Fibroblast of skin of left quadriceps (primary cell): ENCODE data around the gene TRPM1.
A peak's percentile ranks its signal among the peaks of the same experiment; 100 is the strongest.

Experiments
- DNase-seq, 2 experiments: peaks; one replicate each; pipeline ENCODE4 v3.0.0-alpha.2; 2013; ENCODE audit warnings: low read depth in 2 of 2

Gene TRPM1

DNA sequence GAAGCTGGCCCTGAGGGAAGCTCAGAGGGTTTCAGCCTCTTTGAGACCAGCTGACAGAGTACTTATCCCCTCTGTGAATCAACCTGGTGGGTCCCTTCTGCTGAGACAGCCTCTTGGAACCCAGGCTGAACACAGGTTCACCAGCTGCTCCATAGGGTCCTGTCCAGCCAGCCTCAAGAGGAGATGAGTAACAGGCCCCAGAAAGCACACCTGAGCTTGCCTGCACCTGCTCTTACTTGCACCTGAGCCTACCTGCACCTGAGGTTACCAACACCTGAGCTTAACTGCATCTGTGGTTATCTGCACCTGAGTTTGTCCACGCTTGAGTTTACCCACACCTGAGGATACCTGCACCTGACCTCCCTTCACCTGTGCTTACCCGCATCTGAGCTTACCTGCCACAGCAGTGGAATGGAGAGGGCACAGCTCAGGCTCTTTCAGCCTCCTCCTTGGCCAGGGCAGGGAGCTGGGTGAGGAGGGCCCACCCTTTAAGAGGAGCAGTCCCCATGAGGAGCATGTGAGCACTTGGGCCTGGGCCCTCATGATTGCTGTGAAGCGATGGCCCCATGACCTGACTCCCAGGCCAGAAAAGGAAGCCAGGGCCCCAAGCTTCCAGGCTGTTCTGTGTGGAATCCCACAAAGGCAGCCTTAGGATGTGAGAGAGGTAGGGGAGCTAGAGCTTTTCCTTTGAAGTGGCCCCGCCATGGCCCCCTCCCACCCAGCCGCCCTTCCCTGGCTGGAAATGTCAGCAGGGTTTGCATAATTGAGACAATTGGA, at the start of gene TRPM1:
TRPM1 (minus strand) TSS at position 464 of the 777 bp plus-strand sequence. CDS start 20,370 bp downstream, outside the sequence.
- no peak for DNase-seq

DNA sequence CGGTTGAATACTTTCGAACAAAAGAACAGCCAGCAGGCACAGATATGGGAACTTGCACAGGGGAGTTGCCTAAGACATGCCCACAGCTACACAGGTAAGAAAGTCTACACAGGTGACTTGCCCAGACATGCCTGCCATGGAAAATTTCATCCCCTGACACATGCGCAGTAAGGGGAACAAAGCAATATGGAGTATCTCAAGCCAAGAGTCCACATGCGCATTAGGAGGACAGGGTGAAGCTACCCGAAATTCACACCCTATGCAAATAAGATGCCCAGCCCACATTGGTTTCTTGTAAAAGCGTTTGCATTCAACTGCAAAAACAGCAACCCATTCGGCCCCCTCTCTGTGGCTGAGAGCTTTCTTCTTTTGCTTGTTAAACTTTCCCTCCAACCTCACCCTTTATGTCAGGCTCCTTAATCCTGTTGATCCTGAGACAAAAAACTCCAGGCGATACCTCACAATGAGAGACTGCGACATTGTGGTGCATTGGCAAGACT, 49.3 kb upstream of the TRPM1 start:
- DNase-seq = no peak

DNA sequence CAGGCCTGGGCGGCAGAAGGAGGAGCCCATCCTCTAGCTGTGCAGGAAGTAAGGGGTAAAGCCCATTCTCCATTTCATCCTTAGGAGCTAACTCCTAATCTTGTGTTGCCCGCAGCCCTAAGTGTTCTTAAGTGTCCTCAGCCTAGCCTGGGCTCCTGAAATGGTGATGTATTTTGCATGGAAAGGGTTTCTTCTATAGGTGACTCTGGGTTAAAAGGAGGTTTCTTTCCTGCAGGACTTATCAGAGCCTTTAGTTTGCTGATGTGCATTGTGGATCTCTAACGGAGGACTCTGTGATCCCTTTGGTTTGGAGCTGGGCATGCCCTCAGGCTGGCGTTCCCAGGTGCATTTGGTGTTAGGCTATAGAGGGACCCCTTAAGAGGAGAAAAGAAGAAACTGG, 48.5 kb upstream of the TRPM1 start:
- DNase-seq = no peak

DNA sequence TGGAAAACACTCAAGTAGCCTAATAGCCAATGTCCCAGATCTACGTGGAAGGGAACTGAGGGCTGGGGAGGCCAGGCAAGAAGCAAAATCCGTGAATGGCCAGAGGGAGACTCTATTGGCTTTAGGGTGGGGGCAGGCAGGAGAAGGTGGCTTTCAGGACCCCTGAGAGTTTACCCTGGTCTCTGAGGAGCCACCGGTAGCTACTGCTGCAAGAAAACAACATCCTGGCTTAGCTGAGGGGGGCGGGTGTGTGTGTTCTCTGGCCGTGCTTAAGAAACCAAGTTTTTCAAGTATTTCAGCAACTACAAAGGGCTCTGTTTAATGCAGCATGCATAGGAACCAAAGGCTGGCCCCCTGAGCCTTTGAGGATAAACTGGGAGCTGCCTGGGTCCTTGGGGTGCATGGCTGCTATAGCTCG, 47.6 kb upstream of the TRPM1 start:
- DNase-seq = no peak

DNA sequence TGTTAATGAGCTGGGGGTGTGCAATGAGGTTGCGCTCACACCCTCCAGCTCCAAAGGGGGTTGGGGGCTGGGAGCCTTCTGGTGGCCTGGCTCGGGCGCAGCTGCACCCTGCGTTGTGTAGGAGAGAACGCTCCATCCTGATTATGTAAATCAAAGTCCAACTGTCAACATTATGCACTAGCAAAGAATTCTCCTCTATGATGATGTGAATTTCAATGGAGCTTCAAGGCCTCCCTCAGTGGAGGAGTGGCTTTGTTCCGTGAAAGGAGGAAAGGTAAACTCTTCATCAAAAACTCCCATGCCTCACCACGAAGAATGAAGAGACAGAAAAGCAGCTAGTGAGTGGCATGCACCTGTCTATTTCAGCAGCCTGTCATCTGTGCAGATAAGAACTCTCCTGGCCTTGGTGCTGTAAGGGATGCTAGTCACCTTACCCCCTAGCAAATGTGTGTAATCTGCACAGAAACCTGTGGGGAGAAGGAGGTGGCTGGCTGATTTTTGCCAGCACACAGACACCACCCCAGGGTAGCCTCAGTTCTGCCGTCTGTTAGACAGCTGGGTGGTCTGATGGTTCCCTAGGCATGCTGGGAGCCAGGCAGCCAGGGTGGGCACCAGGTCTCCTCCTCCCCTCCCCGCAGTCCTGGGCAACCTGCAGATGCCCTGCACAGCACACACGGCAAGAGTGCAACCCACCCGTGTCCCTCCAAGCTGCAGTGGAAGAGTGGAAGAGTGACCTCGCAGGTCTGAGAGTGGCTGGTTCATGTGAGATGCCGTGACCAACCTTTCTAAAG, 47.0 kb upstream of the TRPM1 start:
- no peak for DNase-seq

DNA sequence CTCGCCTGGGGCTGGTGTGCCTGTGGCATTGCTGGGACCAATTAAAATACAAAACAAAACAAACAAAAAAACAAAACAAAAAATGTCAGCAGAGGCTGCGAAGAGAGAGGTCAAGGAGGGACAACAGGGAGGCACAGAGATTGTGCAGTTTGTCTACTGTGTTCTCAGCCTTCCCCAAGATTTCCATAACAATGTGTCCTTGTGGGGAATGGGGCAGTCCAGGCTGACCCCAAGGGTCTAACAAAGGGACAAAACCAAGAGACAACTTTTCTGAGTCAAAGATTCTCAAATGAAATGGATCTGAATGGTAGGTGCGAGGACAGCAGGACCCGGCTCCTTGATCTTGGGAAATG, 46.4 kb upstream of the TRPM1 start:
- DNase-seq = no peak

DNA sequence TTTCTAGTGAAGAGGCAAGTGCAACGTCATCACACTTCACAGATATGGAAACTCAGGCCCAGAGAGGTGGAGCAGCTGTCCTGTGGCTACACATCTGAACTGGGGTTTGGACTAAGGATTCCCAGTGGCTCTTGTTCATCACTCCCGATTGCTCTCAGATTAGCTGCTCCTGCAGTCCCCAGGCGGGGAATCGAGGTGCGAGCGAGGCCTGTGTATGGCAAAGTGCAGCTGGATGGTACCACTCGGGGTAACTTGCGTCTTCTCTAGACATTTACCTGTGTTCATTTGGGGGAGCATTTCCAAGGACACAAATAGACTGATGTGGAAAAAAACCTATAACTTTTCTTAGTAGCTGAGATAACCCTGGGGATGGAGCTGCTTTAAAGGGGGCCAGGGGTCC, 45.9 kb upstream of the TRPM1 start:
- no peak for DNase-seq

DNA sequence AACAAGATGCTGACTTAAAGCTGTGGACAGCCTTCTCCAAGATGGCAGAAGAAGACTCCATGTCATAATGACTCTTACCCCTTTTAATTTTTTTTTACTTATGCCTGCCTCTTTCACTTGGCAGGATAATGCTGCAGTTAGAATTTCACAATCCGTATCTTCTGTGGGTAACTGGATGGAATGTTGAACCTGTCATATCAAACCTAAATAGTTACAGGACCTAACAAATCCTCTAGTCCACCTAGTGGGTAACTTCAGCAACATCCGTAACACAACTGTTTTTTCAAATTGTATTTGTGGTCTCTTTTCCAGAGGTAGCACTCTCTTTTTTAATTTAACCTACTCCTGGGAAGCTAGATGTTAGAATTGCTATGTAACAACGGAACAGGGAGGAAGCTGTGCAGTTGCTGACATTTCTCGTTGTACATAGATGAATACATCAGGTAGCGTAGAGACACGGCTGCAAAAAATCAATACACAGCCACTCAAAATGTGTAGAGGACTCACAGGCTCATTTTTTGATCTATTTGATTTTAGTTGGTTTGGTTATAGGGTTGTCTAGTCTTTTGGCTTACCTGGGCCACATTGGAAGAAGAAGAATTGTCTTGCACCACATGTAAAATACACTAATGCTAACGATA, 43.9 kb upstream of the TRPM1 start:
- DNase-seq = peak; percentile 2 to 4

DNA sequence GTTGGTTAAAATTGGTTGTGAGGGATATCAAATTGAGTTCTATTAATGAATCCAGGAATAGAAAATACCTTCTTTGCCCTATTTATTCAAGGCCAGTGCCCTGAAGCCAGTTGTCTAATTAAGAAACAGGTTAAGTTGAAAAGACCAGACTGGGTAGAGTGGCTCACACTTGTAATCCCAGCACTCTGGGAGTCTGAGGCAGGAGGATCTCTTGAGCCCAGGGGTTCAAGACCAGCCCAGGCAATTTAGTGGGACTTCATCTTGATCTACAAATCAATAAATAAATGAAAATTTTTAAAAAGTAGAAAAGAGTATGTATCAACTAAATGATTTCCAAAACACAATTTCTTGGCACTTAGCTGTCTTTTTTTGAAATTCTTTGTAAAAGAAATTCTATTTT, 40.3 kb upstream of the TRPM1 start:
- no peak for DNase-seq

DNA sequence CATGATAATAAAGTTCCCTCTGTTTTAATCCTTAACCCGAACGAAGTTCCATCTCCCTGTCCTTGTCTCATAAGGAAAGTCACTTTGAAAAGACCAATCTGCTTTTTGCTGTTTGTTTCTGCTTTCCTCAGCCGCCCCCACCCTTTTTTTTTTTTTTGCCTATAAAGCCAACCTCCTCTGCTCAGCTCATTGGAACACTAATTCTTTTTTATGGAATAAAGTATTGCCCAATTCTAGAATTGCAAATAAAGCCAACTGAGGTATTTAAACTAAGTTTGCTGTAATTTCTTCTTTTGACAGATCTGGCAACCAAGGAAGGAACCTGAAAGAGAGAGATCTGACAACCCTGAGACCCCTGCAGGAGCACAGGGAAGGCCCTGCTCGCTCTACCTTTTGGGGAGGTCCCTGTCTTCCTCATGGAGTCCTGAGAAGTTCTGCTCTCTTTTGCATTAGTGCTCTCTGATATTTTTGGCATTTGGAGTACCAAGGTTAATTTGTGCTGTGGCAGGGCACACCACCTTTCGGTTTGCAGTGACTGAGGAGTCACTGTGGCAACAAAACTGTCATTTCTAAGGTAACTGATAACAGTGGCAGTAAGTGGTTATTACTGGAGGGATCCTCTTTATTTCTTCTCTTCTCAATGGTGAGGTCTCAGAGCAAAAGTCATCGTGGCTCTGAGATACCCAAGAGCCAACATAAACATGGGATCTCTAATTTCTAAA, 35.2 kb upstream of the TRPM1 start:
- DNase-seq = no peak

DNA sequence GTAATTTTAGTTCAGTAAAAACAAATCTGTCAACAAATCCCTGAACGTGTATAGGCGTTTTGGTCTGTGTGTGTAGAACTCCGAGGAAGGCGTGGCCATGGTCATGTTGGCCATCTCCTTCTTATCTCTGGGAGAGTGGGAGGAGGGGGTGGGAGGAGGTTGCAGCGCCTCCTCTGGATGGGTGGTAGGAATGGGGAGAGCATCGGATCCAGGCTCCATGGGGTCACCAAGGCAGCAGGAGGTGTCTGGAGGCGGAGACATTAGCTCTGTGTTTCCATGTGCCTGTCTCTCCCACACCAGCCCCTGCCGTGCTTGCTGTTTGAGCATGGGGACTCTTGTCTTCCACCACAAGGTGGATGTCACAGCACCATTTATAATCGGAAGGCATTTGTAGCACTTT, 34.5 kb upstream of the TRPM1 start:
- no peak for DNase-seq

DNA sequence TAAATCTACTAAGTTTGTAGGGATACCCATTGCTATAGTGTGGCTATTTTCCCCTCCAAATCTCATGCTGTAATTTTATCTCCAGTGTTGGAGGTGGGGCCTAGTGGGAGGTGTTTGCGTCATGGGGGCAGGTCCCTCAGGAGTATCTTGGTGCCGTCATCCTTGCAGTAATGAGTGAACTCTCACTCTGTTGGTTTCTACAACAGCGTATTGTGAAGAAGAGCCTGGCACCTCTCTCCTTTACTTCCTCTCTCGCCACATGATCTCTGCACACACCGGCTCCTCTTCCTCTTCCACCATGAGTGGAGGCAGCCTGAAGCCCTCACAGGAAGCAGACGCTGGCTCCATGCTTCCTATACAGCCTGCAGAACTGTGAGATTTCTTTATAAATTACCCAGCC, 34.0 kb upstream of the TRPM1 start:
- no peak for DNase-seq

DNA sequence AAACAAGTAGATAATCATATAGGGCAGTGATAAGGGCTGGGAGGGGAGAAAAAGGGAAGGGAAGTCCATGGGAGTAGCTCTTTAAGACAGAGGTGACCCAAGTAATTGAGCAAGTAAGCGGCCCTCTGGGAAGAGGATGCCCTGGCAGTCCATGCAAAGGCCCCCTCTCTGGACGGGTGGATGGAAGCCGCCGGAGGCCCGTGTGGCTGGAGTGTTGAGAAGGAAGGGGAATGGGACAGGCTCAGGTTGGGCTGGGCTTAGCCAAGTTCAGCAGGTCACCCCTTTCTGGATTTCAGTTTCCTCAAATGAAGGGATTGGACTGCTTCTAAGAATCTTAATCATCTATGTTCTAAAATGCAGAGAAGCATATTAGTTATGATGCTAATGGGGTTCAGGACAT, 32.4 kb upstream of the TRPM1 start:
- DNase-seq = no peak

DNA sequence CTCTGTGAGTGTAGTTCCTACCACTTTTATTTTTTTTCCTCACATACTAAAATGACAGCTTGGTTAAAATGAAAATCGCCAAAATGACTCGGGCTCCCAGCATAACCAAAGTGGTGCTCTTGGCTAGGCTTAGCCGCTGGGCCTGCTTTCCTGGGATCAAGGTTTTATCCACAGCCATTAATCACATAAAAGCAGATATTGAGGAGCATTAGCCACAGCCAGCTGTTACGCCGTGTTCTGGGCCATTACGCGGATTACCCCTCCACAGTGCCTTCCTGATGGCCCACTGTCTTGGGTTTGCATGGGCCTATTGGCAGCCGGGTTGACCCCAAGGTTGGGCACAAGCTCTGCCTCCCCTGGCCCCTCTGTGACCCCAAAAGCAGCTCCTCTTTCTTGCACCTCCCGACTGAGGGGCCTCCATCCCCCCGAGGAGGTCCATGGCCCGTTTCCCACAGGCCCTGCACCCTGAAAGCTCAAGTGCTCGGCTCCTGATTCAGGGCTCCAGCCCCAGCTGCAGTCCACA, 30.4 kb upstream of the TRPM1 start:
- DNase-seq = no peak

DNA sequence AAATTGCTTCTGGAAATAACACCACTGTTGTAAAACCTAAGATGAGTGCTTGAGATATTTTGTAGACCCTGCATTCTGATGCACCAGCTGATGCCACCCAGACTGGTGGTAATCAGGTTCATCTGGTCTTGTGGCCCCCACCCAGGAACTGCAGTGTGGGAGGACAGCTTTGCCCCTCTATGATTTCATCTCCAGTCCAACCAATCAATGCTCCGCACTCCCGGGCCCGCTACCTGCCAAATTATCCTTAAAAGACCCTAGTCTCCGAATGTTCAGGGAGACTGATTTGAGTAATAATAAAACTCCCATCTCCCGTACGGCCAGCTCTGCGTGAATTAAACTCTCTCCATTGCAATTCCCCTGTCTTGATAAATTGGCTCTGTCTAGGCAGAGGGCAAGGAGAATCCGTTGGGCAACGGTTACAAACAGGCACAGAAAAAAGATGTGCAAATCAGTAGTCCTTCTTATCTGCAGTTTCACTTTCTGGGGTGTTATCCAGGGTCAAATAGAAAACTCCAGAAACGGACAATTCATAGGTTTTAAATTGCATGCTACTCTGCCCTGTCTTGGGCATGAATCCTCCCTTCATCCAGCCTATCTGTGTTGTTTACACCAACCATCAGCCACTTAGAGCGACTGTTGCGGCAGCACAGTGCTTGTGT, 29.2 kb upstream of the TRPM1 start:
- DNase-seq = no peak

DNA sequence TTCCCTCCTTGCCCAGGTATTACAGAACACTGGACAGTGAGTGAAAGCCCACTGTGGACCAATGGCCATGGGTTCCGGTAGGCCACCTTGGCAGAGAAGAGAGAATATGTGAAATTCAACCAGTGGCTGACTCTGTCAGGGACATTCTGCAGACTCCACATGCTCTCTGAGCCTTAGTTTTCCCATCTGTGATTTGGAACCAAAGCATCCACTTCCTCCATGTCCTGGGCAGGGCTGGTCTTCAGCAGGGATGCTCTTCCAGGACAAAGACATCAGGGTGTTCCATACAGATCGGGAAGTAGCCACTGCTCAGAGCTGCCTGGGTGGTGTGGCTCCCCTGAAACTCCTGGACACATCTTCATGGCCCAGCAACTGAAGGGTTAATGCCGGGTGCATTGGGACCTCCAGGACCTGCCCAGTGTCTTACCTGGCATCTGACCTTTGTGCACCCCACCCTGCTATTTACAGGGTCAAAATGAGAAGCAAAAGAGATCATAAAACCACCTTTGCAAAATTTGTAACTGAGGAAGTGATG, 28.3 kb upstream of the TRPM1 start:
- no peak for DNase-seq

DNA sequence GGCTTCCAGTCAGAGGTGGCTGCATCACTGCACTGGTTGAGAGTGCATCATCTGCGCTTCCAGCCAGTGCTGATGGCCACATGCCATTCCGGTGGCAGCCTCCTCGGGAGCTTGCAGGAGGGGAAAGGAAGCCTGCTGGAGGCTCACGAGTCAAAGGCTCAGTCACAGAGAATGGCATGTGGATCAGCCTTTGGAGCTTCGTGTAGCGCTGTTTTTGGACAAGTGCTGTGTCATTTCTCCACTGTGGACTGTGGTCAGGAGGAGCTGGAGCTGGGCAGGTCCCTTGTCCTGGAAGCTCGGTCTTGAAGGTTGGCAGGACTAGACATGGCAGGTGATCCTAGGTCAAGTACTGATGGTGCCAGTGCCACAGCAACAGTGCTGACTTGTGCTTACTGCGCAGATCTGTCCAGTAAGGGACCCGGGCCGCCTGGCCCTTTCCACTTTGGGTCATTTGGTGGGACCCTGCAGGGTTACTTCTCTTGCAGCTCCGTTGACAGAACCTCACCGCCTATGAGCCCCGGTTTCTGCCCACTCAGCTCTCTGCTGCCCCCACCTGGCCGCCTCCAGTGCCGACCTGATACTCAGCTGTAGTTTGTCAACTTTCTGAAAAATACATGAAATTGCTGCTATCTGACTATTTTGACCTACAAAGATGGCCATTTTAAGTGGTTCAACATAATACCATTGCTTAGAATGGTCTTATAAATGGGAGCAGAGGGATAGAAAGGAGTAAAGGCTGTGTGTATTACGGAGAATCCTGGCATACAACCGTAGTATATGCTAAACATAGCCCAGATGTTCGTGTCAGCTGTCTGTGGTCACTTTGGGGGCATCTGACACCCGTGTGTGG, 27.6 kb upstream of the TRPM1 start:
- DNase-seq = peak; percentile 30 to 32

DNA sequence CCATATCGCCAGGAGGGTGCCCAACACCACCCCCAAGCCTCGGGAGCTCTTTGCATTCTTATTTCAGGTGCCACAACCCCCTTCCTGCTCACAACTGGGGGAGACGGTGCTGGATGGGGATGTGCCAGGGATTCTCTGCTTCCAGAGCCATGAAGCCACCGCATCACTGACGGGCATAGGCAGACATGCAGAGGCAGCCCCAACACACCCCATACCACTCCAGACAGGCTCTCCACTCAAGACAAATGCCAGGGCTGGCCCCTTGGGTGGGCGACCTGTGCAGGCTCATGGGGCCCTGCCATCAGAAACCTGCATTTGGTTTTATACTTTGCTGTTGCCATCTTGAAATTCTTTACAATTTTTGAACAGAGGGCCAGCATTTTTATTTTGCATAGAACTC, 27.0 kb upstream of the TRPM1 start:
- no peak for DNase-seq

DNA sequence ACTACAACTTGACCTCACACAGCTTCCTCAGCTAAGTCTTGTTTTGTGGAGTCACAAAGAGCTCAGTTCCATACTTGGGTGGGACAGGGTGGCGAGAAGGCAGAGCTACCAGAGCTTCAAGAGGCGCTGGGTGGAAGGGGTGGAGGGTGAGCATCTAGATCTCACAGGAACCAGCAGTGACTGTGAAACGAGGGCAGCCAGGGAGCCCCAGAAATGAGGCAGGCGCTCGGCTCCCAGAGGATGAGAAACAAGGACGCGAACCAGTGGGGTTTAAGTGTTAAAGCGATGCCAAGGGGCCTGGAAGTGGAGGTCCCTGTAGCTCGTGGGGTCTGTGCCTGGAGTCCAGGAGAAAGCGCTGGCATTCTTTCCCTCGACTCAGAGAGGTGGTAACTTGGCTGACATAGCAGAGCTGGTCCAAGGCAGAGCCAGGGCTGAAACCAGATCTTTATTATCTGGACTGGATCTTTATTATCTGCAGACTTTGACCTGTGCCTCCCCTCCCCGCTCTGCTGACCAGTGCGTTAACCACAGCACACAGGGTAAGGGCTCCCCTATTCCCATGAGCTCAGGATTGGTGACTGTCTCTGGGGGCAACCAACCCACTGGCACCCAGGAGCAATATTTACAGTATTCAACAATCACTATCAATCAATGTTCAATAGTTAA, 26.2 kb upstream of the TRPM1 start:
- DNase-seq = no peak
